K562 (cell line): Measurements from ENCODE around the gene MPI. TPM values are rescaled to one million over a fixed set of nuclear protein-coding genes. Genes with fewer than 3 reads are reported as not detected.
A peak's percentile ranks its signal among the peaks of the same experiment; 100 is the strongest.

ENCODE experiments used
- ADNP ChIP-seq: fragments of 200-800 bp; sonication (Bioruptor generic); IDR thresholded peaks from 2 replicates; pipeline ENCODE4 v1.6.1; 2016; ENCODE audit warnings: missing genetic modification characterization, missing compliant biosample characterization
- ATF7 ChIP-seq: fragments of 450-650 bp; IDR thresholded peaks from 2 replicates; pipeline ENCODE4 v1.7.1; 2014; ENCODE audit warnings: mild to moderate bottlenecking, moderate library complexity
- DMBX1 ChIP-seq: fragments of 250-450 bp; sonication (Bioruptor Pico); IDR thresholded peaks from 2 replicates; pipeline ENCODE4 v1.8.0; 2022; ENCODE audit warnings: inconsistent platforms, mild to moderate bottlenecking, moderate library complexity, borderline replicate concordance
- GABPB2 ChIP-seq: fragments of 250-450 bp; sonication (Bioruptor Pico); conservative IDR thresholded peaks from 2 replicates; pipeline ENCODE4 v1.5.1; 2021; ENCODE audit warnings: mild to moderate bottlenecking
- HCFC1 ChIP-seq: IDR thresholded peaks from 2 replicates; pipeline ENCODE4 v1.6.1; 2012; ENCODE audit warnings: low read depth, low read length, improper control_type of control experiment
- MAFF ChIP-seq: IDR thresholded peaks from 2 replicates; pipeline ENCODE4 v1.6.1; 2012; ENCODE audit warnings: low read length, improper control_type of control experiment
- POLR2G ChIP-seq: fragments of 200-400 bp; formaldehyde crosslinking; IDR thresholded peaks from 2 replicates; pipeline ENCODE4 v1.6.1; 2017; ENCODE audit warnings: low read depth, mild to moderate bottlenecking, antibody characterized with exemption, low read length, moderate library complexity
- PURB ChIP-seq: sonication (generic); formaldehyde crosslinking; IDR thresholded peaks from 2 replicates; pipeline ENCODE4 v1.9.0; 2021; ENCODE audit warnings: low read depth, mild to moderate bottlenecking, missing genetic modification reagents
- RBM25 ChIP-seq: fragments of 200-400 bp; formaldehyde crosslinking; IDR thresholded peaks from 2 replicates; pipeline ENCODE4 v1.6.1; 2018; ENCODE audit warnings: low read length, low read depth, moderate library complexity; ENCODE audit not compliant: severe bottlenecking
- SMARCA5 ChIP-seq: fragments of 450-650 bp; IDR thresholded peaks from 2 replicates; pipeline ENCODE4 v1.6.1; 2016
- SNIP1 ChIP-seq: fragments of 450-650 bp; IDR thresholded peaks from 2 replicates; pipeline ENCODE4 v1.7.1; 2017; ENCODE audit warnings: low read depth, mild to moderate bottlenecking
- TCF3 ChIP-seq: sonication (generic); formaldehyde crosslinking; IDR thresholded peaks from 2 replicates; pipeline ENCODE4 v1.4.0; 2020; ENCODE audit warnings: mild to moderate bottlenecking, missing genetic modification reagents
- TGIF2 ChIP-seq: sonication (generic); formaldehyde crosslinking; IDR thresholded peaks from 2 replicates; pipeline ENCODE4 v1.8.1; 2022; ENCODE audit warnings: mild to moderate bottlenecking, missing genetic modification reagents, moderate library complexity
- ZBTB8A ChIP-seq: fragments of 450-650 bp; IDR thresholded peaks from 2 replicates; pipeline ENCODE4 v1.6.1; 2018; ENCODE audit warnings: mild to moderate bottlenecking, moderate library complexity; ENCODE audit not compliant: partially characterized antibody
- ZNF239 ChIP-seq: fragments of 250-450 bp; sonication (Bioruptor Pico); IDR thresholded peaks from 2 replicates; pipeline ENCODE4 v1.4.0; 2020; ENCODE audit warnings: mild to moderate bottlenecking
- ZNF57 ChIP-seq: fragments of 450-650 bp; formaldehyde crosslinking; IDR thresholded peaks from 2 replicates; pipeline ENCODE4 v1.4.0; 2020; ENCODE audit warnings: mild to moderate bottlenecking, moderate library complexity
- ZNF695 ChIP-seq: fragments of 450-650 bp; formaldehyde crosslinking; IDR thresholded peaks from 2 replicates; pipeline ENCODE4 v1.4.0; 2020; ENCODE audit warnings: mild to moderate bottlenecking, moderate library complexity
- ZNF696 ChIP-seq: fragments of 250-450 bp; sonication (Bioruptor Pico); conservative IDR thresholded peaks from 2 replicates; pipeline ENCODE4 v1.4.0; 2020; ENCODE audit warnings: mild to moderate bottlenecking, moderate library complexity
- polyA plus RNA-seq, 8 experiments: library from polyadenylated mRNA; depleted of rRNA in 4 of 8; stranded (reverse) in 5 of 8; unstranded in 3 of 8; fragments of >200 nt; fragmentation: Nextera tagmentation in 2 of 8; fragmentation: Illumina TruSeq in 1 of 8; extraction: Ambion mirVana in 2 of 8; extraction: Trizol in 1 of 8; gene quantifications; 2 replicates each; pipeline versions ENCODE4 v1.2.1 to v1.2.3, GENCODE V29; 2011 to 2014; ENCODE audit warnings: inconsistent platforms in 1 of 8, missing spikeins in 1 of 8
- total RNA-seq, 7 experiments: library from RNA; depleted of rRNA in 6 of 7; stranded (reverse); fragments of >200 nt in 6 of 7; fragmentation: Illumina TruSeq in 2 of 7; extraction: Trizol in 2 of 7; gene quantifications; 2 replicates each; pipeline versions ENCODE4 v1.2.1 to v1.2.3, GENCODE V29; 2011 to 2021; ENCODE audit warnings: low replicate concordance in 1 of 7
- TF ChIP-seq, protein P1 (sequence below): fragments of 450-650 bp; IDR thresholded peaks from 2 replicates; pipeline ENCODE4 v1.6.1; 2018; ENCODE audit not compliant: partially characterized antibody
- TF ChIP-seq, protein P2 (sequence below): sonication (generic); formaldehyde crosslinking; IDR thresholded peaks from 2 replicates; pipeline ENCODE4 v1.9.0; 2022; ENCODE audit warnings: mild to moderate bottlenecking, missing genetic modification reagents
- TF ChIP-seq, protein P3 (sequence below), 2 experiments: fragments of 450-650 bp in 1 of 2; sonication (generic) in 1 of 2; formaldehyde crosslinking in 1 of 2; IDR thresholded peaks in 1 of 2; conservative IDR thresholded peaks in 1 of 2; 2 replicates each; pipeline versions ENCODE4 v1.6.1 to v1.8.1; 2016 to 2023; ENCODE audit warnings: mild to moderate bottlenecking in 2 of 2, moderate library complexity in 2 of 2, inconsistent platforms in 1 of 2, missing genetic modification reagents in 1 of 2
- TF ChIP-seq, protein P4 (sequence below): fragments of 450-650 bp; IDR thresholded peaks from 2 replicates; pipeline ENCODE4 v1.6.1; 2017; ENCODE audit warnings: antibody characterized with exemption
- TF ChIP-seq, protein P5 (sequence below): sonication (generic); formaldehyde crosslinking; IDR thresholded peaks from 2 replicates; pipeline ENCODE4 v1.8.0; 2022; ENCODE audit warnings: missing genetic modification reagents, mild to moderate bottlenecking, borderline replicate concordance

Gene MPI
- total and polyA plus RNA-seq, 9 of the 15 experiments (the other 6 are each of a cell fraction or from before 2014, with no cell fraction given), result 30.7 to 105 (median 40.5) TPM

DNA sequence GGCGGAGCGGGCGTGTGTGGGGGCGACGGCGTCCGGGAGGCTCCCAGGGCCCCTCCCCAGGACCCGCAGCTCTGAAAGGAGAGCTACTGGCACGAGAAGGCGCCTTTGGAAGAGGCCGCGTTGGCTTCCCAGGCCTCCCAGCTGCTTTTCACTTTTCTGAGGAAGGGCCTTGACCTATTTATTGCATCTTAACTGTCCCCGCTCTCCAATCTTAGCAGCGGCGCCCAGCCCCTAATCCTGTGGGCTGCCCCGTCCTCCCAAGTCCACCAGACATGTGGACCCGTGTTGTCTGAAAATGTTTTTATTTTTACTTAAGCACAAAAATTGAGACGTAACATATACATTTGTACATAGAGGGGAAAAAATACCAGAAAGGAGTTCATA lies 46.4 kb upstream of the MPI start (continued):
- TF ChIP-seq, protein P1, sequence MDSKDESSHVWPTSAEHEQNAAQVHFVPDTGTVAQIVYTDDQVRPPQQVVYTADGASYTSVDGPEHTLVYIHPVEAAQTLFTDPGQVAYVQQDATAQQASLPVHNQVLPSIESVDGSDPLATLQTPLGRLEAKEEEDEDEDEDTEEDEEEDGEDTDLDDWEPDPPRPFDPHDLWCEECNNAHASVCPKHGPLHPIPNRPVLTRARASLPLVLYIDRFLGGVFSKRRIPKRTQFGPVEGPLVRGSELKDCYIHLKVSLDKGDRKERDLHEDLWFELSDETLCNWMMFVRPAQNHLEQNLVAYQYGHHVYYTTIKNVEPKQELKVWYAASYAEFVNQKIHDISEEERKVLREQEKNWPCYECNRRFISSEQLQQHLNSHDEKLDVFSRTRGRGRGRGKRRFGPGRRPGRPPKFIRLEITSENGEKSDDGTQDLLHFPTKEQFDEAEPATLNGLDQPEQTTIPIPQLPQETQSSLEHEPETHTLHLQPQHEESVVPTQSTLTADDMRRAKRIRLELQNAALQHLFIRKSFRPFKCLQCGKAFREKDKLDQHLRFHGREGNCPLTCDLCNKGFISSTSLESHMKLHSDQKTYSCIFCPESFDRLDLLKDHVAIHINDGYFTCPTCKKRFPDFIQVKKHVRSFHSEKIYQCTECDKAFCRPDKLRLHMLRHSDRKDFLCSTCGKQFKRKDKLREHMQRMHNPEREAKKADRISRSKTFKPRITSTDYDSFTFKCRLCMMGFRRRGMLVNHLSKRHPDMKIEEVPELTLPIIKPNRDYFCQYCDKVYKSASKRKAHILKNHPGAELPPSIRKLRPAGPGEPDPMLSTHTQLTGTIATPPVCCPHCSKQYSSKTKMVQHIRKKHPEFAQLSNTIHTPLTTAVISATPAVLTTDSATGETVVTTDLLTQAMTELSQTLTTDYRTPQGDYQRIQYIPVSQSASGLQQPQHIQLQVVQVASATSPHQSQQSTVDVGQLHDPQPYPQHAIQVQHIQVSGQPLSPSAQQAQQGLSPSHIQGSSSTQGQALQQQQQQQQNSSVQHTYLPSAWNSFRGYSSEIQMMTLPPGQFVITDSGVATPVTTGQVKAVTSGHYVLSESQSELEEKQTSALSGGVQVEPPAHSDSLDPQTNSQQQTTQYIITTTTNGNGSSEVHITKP, result peak; percentile 12
- TF ChIP-seq DMBX1 (CRISPR knock-in tag), result no peak
- no peak for TF ChIP-seq ZNF57 (CRISPR knock-in tag)
- TF ChIP-seq HCFC1, result no peak
- no peak for TF ChIP-seq ZNF695 (CRISPR knock-in tag)
- no peak for TF ChIP-seq TGIF2 (CRISPR knock-in tag)
- TF ChIP-seq RBM25, result no peak
- no peak for TF ChIP-seq TCF3
- TF ChIP-seq PURB (CRISPR knock-in tag), result no peak
- no peak for TF ChIP-seq SMARCA5
- TF ChIP-seq MAFF, result no peak
- no peak for TF ChIP-seq ZNF239
- TF ChIP-seq, protein P2, sequence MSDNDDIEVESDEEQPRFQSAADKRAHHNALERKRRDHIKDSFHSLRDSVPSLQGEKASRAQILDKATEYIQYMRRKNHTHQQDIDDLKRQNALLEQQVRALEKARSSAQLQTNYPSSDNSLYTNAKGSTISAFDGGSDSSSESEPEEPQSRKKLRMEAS, result no peak; the same call in 1 of the 2 replicates
- no peak for TF ChIP-seq ADNP (tag)
- TF ChIP-seq, protein P3, sequence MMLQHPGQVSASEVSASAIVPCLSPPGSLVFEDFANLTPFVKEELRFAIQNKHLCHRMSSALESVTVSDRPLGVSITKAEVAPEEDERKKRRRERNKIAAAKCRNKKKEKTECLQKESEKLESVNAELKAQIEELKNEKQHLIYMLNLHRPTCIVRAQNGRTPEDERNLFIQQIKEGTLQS (IDR thresholded peaks at IDR 0.05), result no peak
- TF ChIP-seq, protein P3 (CRISPR knock-in tag; conservative IDR thresholded peaks at IDR 0.05), result no peak
- TF ChIP-seq, protein P4, sequence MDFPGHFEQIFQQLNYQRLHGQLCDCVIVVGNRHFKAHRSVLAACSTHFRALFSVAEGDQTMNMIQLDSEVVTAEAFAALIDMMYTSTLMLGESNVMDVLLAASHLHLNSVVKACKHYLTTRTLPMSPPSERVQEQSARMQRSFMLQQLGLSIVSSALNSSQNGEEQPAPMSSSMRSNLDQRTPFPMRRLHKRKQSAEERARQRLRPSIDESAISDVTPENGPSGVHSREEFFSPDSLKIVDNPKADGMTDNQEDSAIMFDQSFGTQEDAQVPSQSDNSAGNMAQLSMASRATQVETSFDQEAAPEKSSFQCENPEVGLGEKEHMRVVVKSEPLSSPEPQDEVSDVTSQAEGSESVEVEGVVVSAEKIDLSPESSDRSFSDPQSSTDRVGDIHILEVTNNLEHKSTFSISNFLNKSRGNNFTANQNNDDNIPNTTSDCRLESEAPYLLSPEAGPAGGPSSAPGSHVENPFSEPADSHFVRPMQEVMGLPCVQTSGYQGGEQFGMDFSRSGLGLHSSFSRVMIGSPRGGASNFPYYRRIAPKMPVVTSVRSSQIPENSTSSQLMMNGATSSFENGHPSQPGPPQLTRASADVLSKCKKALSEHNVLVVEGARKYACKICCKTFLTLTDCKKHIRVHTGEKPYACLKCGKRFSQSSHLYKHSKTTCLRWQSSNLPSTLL, result no peak
- no peak for TF ChIP-seq SNIP1
- no peak for TF ChIP-seq ZBTB8A
- TF ChIP-seq POLR2G, result no peak
- no peak for TF ChIP-seq ZNF696 (CRISPR knock-in tag)
- TF ChIP-seq, protein P5, sequence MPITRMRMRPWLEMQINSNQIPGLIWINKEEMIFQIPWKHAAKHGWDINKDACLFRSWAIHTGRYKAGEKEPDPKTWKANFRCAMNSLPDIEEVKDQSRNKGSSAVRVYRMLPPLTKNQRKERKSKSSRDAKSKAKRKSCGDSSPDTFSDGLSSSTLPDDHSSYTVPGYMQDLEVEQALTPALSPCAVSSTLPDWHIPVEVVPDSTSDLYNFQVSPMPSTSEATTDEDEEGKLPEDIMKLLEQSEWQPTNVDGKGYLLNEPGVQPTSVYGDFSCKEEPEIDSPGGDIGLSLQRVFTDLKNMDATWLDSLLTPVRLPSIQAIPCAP (CRISPR knock-in tag), result no peak
- TF ChIP-seq ATF7, result no peak
- TF ChIP-seq GABPB2, result no peak
